Neural cell (in vitro differentiated cells): ENCODE data around the gene PPP1R2B. TPM values are rescaled to one million over a fixed set of nuclear protein-coding genes. Genes with fewer than 3 reads are reported as not detected.

Source experiments
- H2AFZ ChIP-seq: fragments of 200-600, 300-800 bp; sonication (generic), shearing (Covaris generic); 2 replicates; pipeline ENCODE4 v1.6.0; 2014; ENCODE audit warnings: low read depth, mild to moderate bottlenecking, antibody characterized with exemption, low read length, moderate library complexity
- H3F3A ChIP-seq: fragments of 200-600 bp; shearing (Covaris generic); 2 replicates; pipeline ENCODE4 v1.6.1; 2016; ENCODE audit warnings: mild to moderate bottlenecking, moderate library complexity, mixed read lengths, antibody characterized with exemption, low read length; ENCODE audit not compliant: insufficient read depth, poor library complexity, severe bottlenecking
- H3K27ac ChIP-seq: fragments of 200-600, 300-800 bp; sonication (generic), shearing (Covaris generic); 2 replicates; pipeline ENCODE4 v1.5.1; 2014; ENCODE audit warnings: mild to moderate bottlenecking, low read length, moderate library complexity
- H3K27me3 ChIP-seq: fragments of 300-800, 200-600 bp; sonication (generic), shearing (Covaris generic); 2 replicates; pipeline ENCODE4 v1.6.0; 2014; ENCODE audit warnings: mild to moderate bottlenecking, low read depth, low read length, moderate library complexity; ENCODE audit not compliant: insufficient read depth
- H3K36me3 ChIP-seq: fragments of 300-800, 200-600 bp; sonication (generic), shearing (Covaris generic); 2 replicates; pipeline ENCODE4 v1.5.1; 2014; ENCODE audit warnings: mild to moderate bottlenecking, antibody characterized with exemption, low read length, moderate library complexity; ENCODE audit not compliant: insufficient read depth
- H3K4me2 ChIP-seq: fragments of 300-800, 200-600 bp; sonication (generic), shearing (Covaris generic); 2 replicates; pipeline ENCODE4 v1.6.0; 2014; ENCODE audit warnings: mild to moderate bottlenecking, low read length
- H3K4me3 ChIP-seq: fragments of 300-800, 200-600 bp; sonication (generic), shearing (Covaris generic); 2 replicates; pipeline ENCODE4 v1.5.1; 2014; ENCODE audit warnings: mild to moderate bottlenecking, low read length, moderate library complexity
- H3K79me2 ChIP-seq: fragments of 200-600 bp; shearing (Covaris generic); replicated peaks from 2 replicates; pipeline ENCODE4 v1.6.0; 2014; ENCODE audit warnings: mild to moderate bottlenecking, low read length, moderate library complexity; ENCODE audit not compliant: insufficient read depth
- H3K9ac ChIP-seq: fragments of 300-800, 200-600 bp; sonication (generic), shearing (Covaris generic); 2 replicates; pipeline ENCODE4 v1.6.1; 2016; ENCODE audit warnings: mild to moderate bottlenecking, low read length, mixed read lengths
- H3K9me2 ChIP-seq: fragments of 200-600 bp; shearing (Covaris generic); 2 replicates; pipeline ENCODE4 v1.6.1; 2016; ENCODE audit warnings: mild to moderate bottlenecking, low read length, mixed read lengths; ENCODE audit not compliant: insufficient read depth
- H3K9me3 ChIP-seq: fragments of 200-600, 300-800 bp; sonication (generic), shearing (Covaris generic); 2 replicates; pipeline ENCODE4 v1.6.1; 2016; ENCODE audit warnings: mild to moderate bottlenecking, mixed run types, low read length, moderate library complexity, mixed read lengths
- H4K20me1 ChIP-seq: fragments of 200-600 bp; shearing (Covaris generic); 2 replicates; pipeline ENCODE4 v1.6.1; 2016; ENCODE audit warnings: mild to moderate bottlenecking, mixed run types; ENCODE audit not compliant: insufficient read depth
- EP300 ChIP-seq: fragments of 450-650 bp; conservative IDR thresholded peaks from 2 replicates; pipeline ENCODE4 v1.6.1; 2014; ENCODE audit warnings: antibody characterized with exemption, mild to moderate bottlenecking, moderate library complexity; ENCODE audit not compliant: poor library complexity, severe bottlenecking
- MXI1 ChIP-seq: fragments of 450-650 bp; conservative IDR thresholded peaks from 2 replicates; pipeline ENCODE4 v1.6.1; 2014; ENCODE audit warnings: antibody characterized with exemption, mild to moderate bottlenecking; ENCODE audit not compliant: poor library complexity, severe bottlenecking
- POLR2AphosphoS5 ChIP-seq: IDR thresholded peaks from 2 replicates; pipeline ENCODE4 v1.6.1; 2012
- RAD21 ChIP-seq: fragments of 450-650 bp; conservative IDR thresholded peaks from 2 replicates; pipeline ENCODE4 v1.6.1; 2014; ENCODE audit warnings: antibody characterized with exemption, mild to moderate bottlenecking, moderate library complexity
- REST ChIP-seq: IDR thresholded peaks from 2 replicates; pipeline ENCODE4 v1.6.1; 2012; ENCODE audit warnings: borderline replicate concordance
- SMC3 ChIP-seq: fragments of 450-650 bp; conservative IDR thresholded peaks from 2 replicates; pipeline ENCODE4 v1.6.1; 2014; ENCODE audit warnings: antibody characterized with exemption, mild to moderate bottlenecking, moderate library complexity; ENCODE audit not compliant: poor library complexity
- polyA plus RNA-seq: library from polyadenylated mRNA; depleted of rRNA; stranded (reverse); fragments of >200 nt; gene quantifications from 2 replicates; pipeline ENCODE4 v1.2.3, GENCODE V29; 2014
- small RNA-seq, 3 experiments: library from RNA; depleted of rRNA; stranded (forward); fragments of <200 nt; gene quantifications; one replicate each; pipeline ENCODE3, GENCODE V24; 2012

PPP1R2B gene
- polyA plus RNA-seq, 1 donor from 2014 or later = not detected

GRCh38 chr5:156896546-156896945 is 46.5 kb downstream of the PPP1R2B start:
- H3K4me3 ChIP-seq = no peak overlapping the region
- no peak overlapping the region for H3K4me2 ChIP-seq
- H3K9me2 ChIP-seq = no peaks in the 10 kb centered on the region
- H3K9me3 ChIP-seq = no peaks in the 10 kb centered on the region
- TF ChIP-seq EP300 = no peak
- TF ChIP-seq SMC3 = no peak
- no peak for TF ChIP-seq RAD21
- TF ChIP-seq POLR2AphosphoS5 = no peak
- TF ChIP-seq MXI1 = no peak
- no peak for TF ChIP-seq REST
- H3F3A ChIP-seq = no peaks in the 10 kb centered on the region
- no peaks in the 10 kb centered on the region for H3K36me3 ChIP-seq
- H3K9ac ChIP-seq = no peak overlapping the region
- H2AFZ ChIP-seq = no peak overlapping the region
- H3K79me2 ChIP-seq = no peaks in the 10 kb centered on the region
- H3K27me3 ChIP-seq = no peaks in the 10 kb centered on the region
- no peak overlapping the region for H3K27ac ChIP-seq
- H4K20me1 ChIP-seq = no peaks in the 10 kb centered on the region

Small RNA genes lying within 50 kb of the gene (small RNA-seq; reads per million reads assigned to genes)
- gene RNU6-556P = 0 to 0.03 (median 0) reads per million in 3 experiments

Other genes with a start within 250 kb of the PPP1R2B start
- gene TIMD4, start 112.9 kb downstream of the PPP1R2B start, polyA plus RNA-seq = not detected in 2 replicates
- not detected in 2 replicates for gene HAVCR1, start 208.8 kb downstream of the PPP1R2B start, polyA plus RNA-seq